GM18505 (cell line): ENCODE data around the gene PPP4R3A.
"Not testable (repeated sequence)": the region's sequence is repeated elsewhere in the genome, so short reads cannot be mapped to it uniquely, and the experiment has no call there.

Source experiments
- ATAC-seq: cut with Tn5 transposase; IDR thresholded peaks from one replicate; pipeline ENCODE4 v1.9.1; 2021; ENCODE audit not compliant: unreplicated experiment
- POLR2A ChIP-seq: IDR thresholded peaks from 4 replicates; pipeline ENCODE4 v1.6.1; 2011; ENCODE audit warnings: borderline replicate concordance; ENCODE audit not compliant: insufficient read depth, insufficient read length; ENCODE audit errors: extremely low read depth

Gene PPP4R3A

DNA sequence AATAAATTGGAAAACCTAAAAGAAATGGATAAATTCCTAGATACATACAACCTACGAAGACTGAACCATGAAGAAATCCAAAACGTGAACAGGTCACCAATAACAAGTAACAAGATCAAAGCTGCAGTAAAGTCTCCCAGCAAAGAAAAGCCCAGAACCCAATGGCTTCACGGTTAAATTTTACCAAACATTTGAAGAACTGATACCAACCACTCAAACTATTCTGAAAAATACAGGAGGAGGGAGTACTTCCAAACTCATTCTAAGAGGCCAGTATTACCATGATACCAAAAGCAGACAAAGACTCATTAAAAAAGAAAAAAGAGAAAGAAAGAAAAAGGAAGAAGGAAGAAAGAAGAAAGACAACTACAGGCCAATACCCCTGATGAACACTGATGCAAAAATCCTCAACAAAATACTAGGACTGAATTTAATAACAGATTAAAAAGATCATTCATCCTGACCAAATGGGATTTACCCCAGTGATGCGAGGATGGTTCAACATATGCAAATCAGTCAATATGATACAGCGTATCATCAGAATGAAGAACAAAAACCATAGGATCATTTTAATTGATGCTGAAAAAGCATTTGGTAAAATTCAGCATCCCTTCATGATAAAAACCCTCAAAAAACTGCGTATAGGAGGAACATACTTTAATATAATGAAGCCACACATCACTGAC is 65.6 kb downstream of the PPP4R3A start:
- ATAC-seq: no peak
- no peak for TF ChIP-seq POLR2A

DNA sequence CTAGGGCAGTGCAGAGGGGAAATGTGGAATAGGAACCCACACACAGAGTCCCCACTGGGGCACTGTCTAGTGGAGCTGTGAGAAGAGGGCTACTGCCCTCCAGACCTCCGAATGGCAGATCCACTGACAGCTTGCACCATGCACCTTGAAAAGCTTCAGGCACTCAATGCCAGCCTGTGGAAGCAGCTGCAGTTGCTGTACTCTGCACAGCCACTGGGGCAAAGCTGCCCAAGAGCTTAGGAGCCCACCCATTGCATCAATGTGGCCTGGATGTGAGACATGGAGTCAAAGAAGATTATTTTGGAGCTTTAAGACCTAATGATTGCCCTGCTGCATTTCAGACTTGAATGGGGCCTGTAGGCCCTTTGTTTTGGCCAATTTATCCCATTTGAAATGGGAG is 70.8 kb downstream of the PPP4R3A start:
- no peak for TF ChIP-seq POLR2A
- no peak for ATAC-seq

DNA sequence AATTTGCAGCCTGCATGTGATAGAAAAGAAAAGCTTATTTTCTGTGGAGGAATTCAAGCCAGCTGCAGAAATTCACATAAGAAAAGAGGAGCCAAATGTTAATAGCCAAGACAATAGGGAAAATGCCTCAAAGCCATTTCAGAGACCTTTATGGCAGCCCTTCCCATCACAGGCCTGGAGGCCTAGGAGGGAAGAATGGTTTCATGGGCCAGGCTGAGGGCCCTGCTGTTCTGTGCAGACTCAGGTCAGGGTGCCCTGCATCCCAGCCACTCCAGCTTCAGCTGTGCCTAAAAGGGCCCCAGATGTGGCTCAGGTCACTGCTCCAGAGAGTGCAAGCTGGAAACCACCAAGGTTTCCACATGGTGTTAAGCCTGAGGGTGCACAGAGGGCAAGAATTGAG is 71.3 kb downstream of the PPP4R3A start:
- TF ChIP-seq POLR2A: no peak
- ATAC-seq: no peak

DNA sequence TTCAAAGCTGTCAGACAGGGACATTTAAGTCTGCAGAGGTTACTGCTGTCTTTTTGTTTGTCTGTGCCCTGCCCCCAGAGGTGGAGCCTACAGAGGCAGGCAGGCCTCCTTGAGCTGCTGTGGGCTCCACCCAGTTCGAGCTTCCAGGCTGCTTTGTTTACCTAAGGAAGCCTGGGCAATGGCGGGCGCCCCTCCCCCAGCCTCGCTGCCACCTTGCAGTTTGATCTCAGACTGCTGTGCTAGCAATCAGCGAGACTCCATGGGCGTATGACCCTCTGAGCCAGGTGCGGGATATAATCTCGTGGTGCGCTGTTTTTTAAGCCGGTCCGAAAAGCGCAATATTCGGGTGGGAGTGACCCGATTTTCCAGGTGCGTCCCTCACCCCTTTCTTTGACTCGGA is 73.8 kb downstream of the PPP4R3A start:
- ATAC-seq: not testable (repeated sequence)

DNA sequence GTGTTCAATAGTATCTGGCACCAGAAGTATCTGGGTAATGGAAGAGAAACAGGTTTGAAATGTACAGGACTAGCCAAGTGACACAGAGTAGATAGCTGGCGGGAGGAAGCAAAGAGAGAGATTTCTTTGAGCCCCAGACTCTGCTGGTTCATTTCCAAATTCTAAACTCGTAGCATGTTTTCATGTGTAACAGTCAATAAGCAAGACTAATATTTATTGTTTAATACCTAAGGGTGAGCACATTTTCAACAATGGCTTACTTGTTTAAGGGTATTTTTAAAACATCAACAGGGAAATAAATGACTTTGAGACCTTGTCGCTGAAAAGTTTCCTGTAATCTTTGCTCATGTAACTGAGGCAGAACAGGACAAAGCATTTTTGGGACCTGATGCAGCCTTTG is 80.7 kb downstream of the PPP4R3A start:
- ATAC-seq: no peak
- TF ChIP-seq POLR2A: no peak

DNA sequence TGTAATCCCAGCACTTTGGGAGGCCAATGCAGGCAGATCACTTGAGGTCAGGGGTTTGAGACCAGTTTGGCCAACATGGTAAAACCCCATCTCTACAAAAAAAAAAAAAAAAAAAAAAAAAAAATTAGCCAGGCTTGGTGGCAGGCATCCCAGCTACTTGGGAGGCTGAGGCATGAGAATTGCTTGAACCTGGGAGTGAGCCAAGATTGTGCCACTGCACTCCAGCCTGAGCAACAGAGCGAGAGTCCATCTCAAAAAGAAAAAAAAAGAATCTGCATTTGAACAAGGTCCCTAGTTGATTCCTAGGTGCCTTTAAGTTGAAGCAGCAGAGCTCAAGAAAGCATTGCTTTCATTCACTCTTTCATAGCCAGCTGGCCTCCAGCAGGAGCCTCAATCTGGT is 81.2 kb downstream of the PPP4R3A start:
- not testable (repeated sequence) for ATAC-seq

DNA sequence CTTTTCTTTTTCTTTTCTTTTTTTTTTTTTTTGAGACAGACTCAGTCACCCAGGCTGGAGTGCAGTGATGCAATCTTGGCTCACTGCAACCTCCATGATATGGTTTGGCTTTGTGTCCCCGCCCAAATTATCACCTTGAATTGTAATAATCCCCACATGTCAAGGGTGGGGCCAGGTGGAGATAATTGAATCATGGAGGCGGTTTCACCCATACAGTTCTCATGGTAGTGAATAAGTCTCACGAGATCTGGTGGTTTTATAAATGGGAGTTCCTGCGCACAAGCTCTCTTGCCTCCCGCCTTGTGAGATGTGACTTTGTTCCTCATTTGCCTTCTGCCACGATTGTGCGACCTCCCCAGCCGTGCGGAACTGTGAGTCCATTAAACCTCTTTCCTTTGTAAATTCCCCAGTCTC is 84.6 kb downstream of the PPP4R3A start:
- not testable (repeated sequence) for ATAC-seq

DNA sequence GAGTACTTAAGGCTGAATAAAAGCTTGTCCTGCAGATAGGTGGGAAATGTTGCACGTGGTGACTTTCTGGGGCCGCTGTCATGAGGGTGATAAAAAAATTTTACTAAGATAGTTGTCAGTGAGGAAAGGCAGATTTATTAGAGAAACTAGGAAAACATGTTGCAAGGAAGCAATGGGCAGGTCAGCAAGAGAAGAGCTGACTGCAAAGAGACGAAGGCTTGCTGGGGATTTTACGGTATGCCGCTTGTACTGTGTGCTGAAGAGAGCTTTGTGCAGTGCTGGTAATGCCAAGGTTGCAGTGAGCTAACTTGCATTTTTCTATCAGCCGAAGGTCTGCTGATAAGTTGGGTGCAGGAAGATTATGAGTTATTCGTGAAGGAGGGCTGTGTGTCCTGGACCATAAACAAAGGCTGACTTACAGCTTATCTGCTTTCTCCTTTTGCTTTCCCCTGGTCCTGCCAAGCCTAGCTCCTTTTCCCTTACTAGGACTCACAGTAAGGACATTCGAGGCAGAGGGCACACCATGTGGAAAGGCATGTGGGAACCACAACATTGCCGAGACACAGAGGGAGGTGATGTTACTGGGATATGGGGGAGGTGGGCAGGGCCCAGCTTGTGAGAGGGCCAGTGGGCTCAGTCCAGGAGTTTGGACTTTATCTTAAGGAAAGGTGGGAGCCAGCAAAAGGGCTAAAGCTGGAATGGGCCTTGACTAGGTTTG is 85.1 kb downstream of the PPP4R3A start:
- no peak for ATAC-seq
- no peak for TF ChIP-seq POLR2A

DNA sequence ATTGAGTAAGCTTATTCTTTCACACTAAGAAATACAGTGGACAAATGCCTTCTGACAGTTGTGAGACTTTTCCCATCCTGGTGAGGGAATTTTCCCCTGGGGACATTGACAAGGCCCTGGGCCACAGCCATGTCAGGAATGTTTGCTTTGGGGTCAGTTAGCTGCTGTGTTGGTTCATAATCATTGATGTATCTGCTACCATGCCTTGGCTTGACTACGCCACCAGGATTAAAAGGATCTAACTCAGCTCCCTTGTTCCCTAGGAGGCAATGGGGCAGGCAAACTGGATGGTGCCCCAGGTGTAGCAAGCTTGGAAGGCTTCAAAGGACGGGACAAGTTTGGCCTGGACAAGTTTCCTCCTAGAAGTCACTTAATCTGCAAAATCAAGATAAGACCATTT is 89.4 kb downstream of the PPP4R3A start:
- TF ChIP-seq POLR2A: no peak

DNA sequence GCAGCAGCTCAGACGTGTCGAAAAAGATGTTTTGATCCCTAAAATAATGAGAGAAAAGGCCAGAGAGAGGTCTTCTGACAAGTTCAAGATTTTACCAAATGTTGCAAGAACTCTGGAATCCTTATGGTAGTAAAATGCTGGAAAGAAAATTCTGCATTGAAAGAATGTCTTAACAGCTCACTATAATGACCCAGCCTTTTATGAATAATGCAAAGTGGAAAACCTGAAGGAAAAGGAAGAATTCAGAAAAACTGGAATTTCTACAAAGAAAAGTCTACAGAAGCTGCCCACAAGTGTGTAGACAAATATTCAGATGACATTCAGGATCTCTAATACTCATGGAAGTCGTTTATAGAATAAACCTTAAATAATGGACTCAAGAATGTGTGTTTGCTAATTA is 90.7 kb downstream of the PPP4R3A start:
- TF ChIP-seq POLR2A: no peak
- no peak for ATAC-seq

More for the DNA sequence above, 89.4 kb downstream of the PPP4R3A start:
- ATAC-seq: no peak

DNA sequence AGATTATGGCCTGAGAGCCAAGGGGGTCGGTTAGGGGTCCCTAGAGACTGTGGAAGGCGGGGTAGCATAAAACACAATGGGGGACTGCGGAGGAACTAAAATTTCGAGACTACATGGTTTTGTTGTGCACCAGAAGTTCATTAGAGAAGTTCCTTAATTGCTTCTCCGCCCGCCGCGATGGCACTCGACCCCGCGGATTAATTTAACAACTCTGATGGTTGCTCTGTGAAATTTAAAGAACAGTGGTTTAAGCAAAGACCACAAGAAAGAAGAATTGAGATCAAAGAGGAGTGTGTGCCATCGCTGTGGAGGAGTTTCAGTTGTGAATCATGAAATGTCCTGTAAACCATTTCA is 91.1 kb downstream of the PPP4R3A start:
- no peak for ATAC-seq
- TF ChIP-seq POLR2A: no peak

DNA sequence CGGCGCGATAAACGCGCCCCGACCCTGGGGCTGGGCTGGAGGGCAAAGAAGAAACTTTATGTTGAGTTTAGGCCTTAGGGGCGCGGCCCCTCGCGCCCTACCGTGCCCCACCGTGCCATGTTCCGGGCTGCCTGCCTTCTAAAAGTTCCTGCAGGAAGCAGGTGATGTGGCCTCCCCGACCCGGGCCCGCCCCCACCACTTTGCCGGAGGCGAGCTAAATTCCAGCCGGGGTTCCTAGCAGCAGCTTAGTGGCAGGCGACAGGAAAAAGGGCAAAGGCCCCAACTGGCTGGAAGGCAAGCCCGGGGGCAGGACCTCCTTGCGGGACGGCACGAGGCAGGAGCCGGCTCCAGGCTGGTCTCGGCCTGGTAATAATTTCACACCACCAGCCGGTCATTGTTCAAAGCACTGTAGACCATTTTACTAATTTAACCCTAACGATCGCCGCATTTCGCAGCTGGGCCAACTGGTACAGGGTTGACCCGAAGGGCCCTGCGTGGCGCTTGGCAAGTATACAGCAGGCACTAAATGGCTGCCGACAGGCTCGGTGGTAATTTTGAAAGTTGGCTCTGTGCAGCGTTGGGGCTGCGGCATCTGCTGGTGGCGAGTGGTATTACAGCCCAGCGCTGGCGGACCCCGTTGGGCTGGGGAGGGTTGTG is 91.6 kb downstream of the PPP4R3A start:
- no peak for ATAC-seq
- TF ChIP-seq POLR2A: no peak

DNA sequence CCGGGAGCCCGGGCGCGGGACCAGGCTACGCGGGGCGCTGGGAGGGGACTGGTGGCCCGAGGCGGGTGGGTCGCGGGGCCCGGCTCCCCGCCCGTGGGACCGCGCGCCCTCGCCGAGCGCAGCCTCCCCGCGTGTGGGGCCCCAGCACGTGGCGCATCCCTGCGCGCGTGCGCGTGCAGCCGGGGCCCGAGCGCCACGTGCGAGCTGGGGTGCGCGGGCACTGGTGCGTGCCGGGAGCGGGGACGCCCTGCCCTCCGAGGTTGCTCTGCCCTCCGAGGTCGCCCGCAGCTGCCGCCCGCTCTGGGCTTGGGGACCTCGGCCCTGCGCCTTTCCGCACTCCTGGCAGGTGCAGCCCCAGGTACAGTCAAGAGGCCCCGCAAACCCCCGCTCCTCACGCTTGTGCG is 92.1 kb downstream of the PPP4R3A start:
- peak; percentile 33 for ATAC-seq
- TF ChIP-seq POLR2A: no peak
